ENCODE data around the gene THSD4.
"Not testable (repeated sequence)": the region's sequence is repeated elsewhere in the genome, so short reads cannot be mapped to it uniquely, and the experiment has no call there.

Gene THSD4

DNA sequence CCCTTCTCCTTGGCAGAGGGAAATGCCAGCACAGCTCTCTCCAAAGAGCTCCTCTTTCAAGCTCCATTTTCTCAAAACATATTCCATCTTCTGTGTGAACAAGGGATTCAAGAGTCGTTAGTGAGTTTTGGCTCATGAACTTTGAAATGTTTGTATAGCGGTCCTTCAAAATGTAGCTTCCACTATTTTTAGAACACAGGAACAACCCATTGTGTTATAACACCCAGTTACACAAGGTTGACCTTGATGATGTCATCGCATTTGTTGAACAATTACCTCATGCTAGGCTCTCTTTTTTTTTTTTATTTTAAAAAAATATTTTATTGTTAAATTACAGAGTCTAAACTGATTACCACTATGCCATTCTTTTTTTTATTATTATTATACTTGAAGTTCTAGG lies 251.7 kb downstream of the THSD4 start:
- no peak overlapping the region for H2BK12ac ChIP-seq (ENCODE audit: low read length in 2 of 2)
- no peak overlapping the region for H3K4me2 ChIP-seq (ENCODE audit: low read length, poor library complexity, severe bottlenecking)
- no peak overlapping the region for H3K9ac ChIP-seq (ENCODE audit: low read length)
- H4K8ac ChIP-seq (ENCODE audit: low read length): no peak overlapping the region
- no peak overlapping the region for H3K18ac ChIP-seq (ENCODE audit: low read depth in 1 of 2, low read length in 2 of 2)
- H2BK15ac ChIP-seq (ENCODE audit: low read depth, poor library complexity, severe bottlenecking): no peak overlapping the region
- no peak overlapping the region for H2BK5ac ChIP-seq (ENCODE audit: low read depth, low read length, poor library complexity, severe bottlenecking)
- H3K14ac ChIP-seq (ENCODE audit: low read length in 2 of 2): no peak overlapping the region
- no peaks in the 10 kb centered on the region for H3K4me1 ChIP-seq (ENCODE audit: control insufficient read depth, insufficient read depth, low read depth, low read length)
- H3K23ac ChIP-seq (ENCODE audit: low read length in 2 of 2): no peak overlapping the region
- H3K4ac ChIP-seq (ENCODE audit: low read depth in 1 of 2, low read length in 2 of 2): no peak overlapping the region
- no peak overlapping the region for H3K4me3 ChIP-seq (ENCODE audit: insufficient read depth in 1 of 2, low read depth in 1 of 2, low read length in 2 of 2)
- no peaks in the 10 kb centered on the region for H3K27me3 ChIP-seq (ENCODE audit: control insufficient read depth in 1 of 2, insufficient read depth in 1 of 2, low read length in 2 of 2)
- no peak overlapping the region for H3K27ac ChIP-seq (ENCODE audit: low read length, poor library complexity, severe bottlenecking)
- H2BK120ac ChIP-seq (ENCODE audit: low read depth, low read length): no peak overlapping the region
- peaks cover 0 to 6% of the 10 kb centered on the region in 2 experiments for H3K36me3 ChIP-seq (ENCODE audit: control insufficient read depth in 1 of 2, insufficient read depth in 2 of 2, low read depth in 1 of 2, low read length in 2 of 2)
- 100% methylated on average over 2 of the region's 3 CpGs for WGBS
- H4K91ac ChIP-seq (ENCODE audit: low read length): no peak overlapping the region
- H3K9me3 ChIP-seq (ENCODE audit: control insufficient read depth, low read length): no peaks in the 10 kb centered on the region
- DNase-seq: no peak
- no peak overlapping the region for H2AK5ac ChIP-seq (ENCODE audit: low read length, severe bottlenecking)
- H3K79me1 ChIP-seq (replicated peaks; ENCODE audit: low read length, poor library complexity, severe bottlenecking): peaks cover 8% of the 10 kb centered on the region
- H2AFZ ChIP-seq (ENCODE audit: low read depth, low read length): no peak overlapping the region

DNA sequence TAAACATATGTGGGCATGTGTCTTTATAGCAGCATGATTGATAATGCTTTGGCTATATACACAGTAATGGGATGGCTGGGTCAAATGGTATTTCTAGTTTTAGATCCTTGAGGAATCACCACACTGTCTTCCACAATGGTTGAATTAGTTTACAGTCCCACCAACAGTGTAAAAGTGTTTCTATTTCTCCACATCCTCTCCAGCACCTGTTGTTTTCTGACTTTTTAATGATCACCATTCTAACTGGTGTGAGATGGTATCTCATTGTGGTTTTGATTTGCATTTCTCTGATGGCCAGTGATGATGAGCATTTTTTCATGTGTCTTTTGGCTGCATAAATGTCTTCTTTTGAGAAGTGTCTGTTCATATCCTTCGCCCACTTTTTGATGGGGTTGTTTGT lies 252.5 kb downstream of the THSD4 start:
- H3K36me3 ChIP-seq (ENCODE audit: control insufficient read depth in 1 of 2, insufficient read depth in 2 of 2, low read depth in 1 of 2, low read length in 2 of 2); H2AK5ac ChIP-seq (ENCODE audit: low read length, severe bottlenecking); H3K79me1 ChIP-seq (replicated peaks; ENCODE audit: low read length, poor library complexity, severe bottlenecking); H3K4ac ChIP-seq (ENCODE audit: low read depth in 1 of 2, low read length in 2 of 2); H3K14ac ChIP-seq (ENCODE audit: low read length in 2 of 2); H3K4me1 ChIP-seq (ENCODE audit: control insufficient read depth, insufficient read depth, low read depth, low read length); H3K23ac ChIP-seq (ENCODE audit: low read length in 2 of 2); H2BK15ac ChIP-seq (ENCODE audit: low read depth, poor library complexity, severe bottlenecking); H2BK12ac ChIP-seq (ENCODE audit: low read length in 2 of 2); H4K8ac ChIP-seq (ENCODE audit: low read length); H2AFZ ChIP-seq (ENCODE audit: low read depth, low read length); H2BK5ac ChIP-seq (ENCODE audit: low read depth, low read length, poor library complexity, severe bottlenecking); H3K9me3 ChIP-seq (ENCODE audit: control insufficient read depth, low read length); H3K18ac ChIP-seq (ENCODE audit: low read depth in 1 of 2, low read length in 2 of 2); H3K4me3 ChIP-seq (ENCODE audit: insufficient read depth in 1 of 2, low read depth in 1 of 2, low read length in 2 of 2); H3K9ac ChIP-seq (ENCODE audit: low read length); H2BK120ac ChIP-seq (ENCODE audit: low read depth, low read length); H3K4me2 ChIP-seq (ENCODE audit: low read length, poor library complexity, severe bottlenecking); DNase-seq; H3K27ac ChIP-seq (ENCODE audit: low read length, poor library complexity, severe bottlenecking); H4K91ac ChIP-seq (ENCODE audit: low read length); H3K27me3 ChIP-seq (ENCODE audit: control insufficient read depth in 1 of 2, insufficient read depth in 1 of 2, low read length in 2 of 2): not testable (repeated sequence)
- no CpG with 5 or more reads among the region's 1 CpG for WGBS

DNA sequence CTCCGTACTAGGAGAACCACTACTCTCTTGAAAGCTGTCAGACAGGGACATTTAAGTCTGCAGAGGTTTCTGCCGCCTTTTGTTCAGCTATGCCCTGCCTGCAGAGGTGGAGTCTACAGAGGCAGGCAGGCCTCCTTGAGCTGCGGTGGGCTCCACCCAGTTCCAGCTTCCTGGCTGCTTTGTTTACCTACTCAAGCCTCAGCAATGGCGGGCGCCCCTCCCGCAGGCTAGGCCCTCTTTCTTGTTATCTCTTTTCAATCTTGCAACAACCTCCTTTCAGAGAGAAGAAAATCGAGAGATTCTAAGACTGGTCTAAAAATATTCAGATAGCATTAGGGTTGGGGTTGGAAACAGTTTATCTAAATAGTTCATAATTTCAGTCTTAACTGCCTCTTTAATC lies 257.5 kb downstream of the THSD4 start:
- not testable (repeated sequence) for H3K27ac ChIP-seq (ENCODE audit: low read length, poor library complexity, severe bottlenecking); H3K9ac ChIP-seq (ENCODE audit: low read length); H3K14ac ChIP-seq (ENCODE audit: low read length in 2 of 2); H2BK15ac ChIP-seq (ENCODE audit: low read depth, poor library complexity, severe bottlenecking); H3K4me2 ChIP-seq (ENCODE audit: low read length, poor library complexity, severe bottlenecking); H2AFZ ChIP-seq (ENCODE audit: low read depth, low read length); H4K91ac ChIP-seq (ENCODE audit: low read length); H3K9me3 ChIP-seq (ENCODE audit: control insufficient read depth, low read length); H3K18ac ChIP-seq (ENCODE audit: low read depth in 1 of 2, low read length in 2 of 2); H4K8ac ChIP-seq (ENCODE audit: low read length); H2BK120ac ChIP-seq (ENCODE audit: low read depth, low read length); H2BK5ac ChIP-seq (ENCODE audit: low read depth, low read length, poor library complexity, severe bottlenecking); H3K4me3 ChIP-seq (ENCODE audit: insufficient read depth in 1 of 2, low read depth in 1 of 2, low read length in 2 of 2); H2AK5ac ChIP-seq (ENCODE audit: low read length, severe bottlenecking); H3K4me1 ChIP-seq (ENCODE audit: control insufficient read depth, insufficient read depth, low read depth, low read length); H2BK12ac ChIP-seq (ENCODE audit: low read length in 2 of 2); H3K36me3 ChIP-seq (ENCODE audit: control insufficient read depth in 1 of 2, insufficient read depth in 2 of 2, low read depth in 1 of 2, low read length in 2 of 2); H3K4ac ChIP-seq (ENCODE audit: low read depth in 1 of 2, low read length in 2 of 2); DNase-seq; H3K27me3 ChIP-seq (ENCODE audit: control insufficient read depth in 1 of 2, insufficient read depth in 1 of 2, low read length in 2 of 2); H3K79me1 ChIP-seq (replicated peaks; ENCODE audit: low read length, poor library complexity, severe bottlenecking); H3K23ac ChIP-seq (ENCODE audit: low read length in 2 of 2)
- WGBS: 80% methylated on average over 5 of the region's 7 CpGs

DNA sequence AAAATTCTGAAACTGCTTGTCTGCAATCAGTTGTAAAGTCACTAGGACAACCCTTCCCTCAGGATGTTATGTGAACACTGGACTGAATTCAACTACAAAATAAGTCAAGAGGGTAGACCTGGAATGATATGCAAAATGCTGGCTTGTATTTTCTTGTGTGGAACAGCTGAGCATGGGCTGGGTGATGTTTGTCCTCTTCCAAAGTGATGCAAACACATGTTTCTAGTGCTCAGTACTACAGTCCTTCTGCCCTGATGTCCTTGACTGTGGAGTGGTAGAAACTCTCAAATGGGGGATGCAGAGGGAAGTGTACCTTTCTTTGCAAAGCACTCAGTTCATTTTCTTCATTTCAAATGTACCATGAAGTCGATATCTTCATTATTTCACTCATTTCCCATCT lies 258.6 kb downstream of the THSD4 start:
- no peaks in the 10 kb centered on the region for H3K4me1 ChIP-seq (ENCODE audit: control insufficient read depth, insufficient read depth, low read depth, low read length)
- H3K27me3 ChIP-seq (ENCODE audit: control insufficient read depth in 1 of 2, insufficient read depth in 1 of 2, low read length in 2 of 2): no peaks in the 10 kb centered on the region
- H2BK15ac ChIP-seq (ENCODE audit: low read depth, poor library complexity, severe bottlenecking): no peak overlapping the region
- no peak overlapping the region for H2AK5ac ChIP-seq (ENCODE audit: low read length, severe bottlenecking)
- H4K8ac ChIP-seq (ENCODE audit: low read length): no peak overlapping the region
- H2BK12ac ChIP-seq (ENCODE audit: low read length in 2 of 2): no peak overlapping the region
- H3K36me3 ChIP-seq (ENCODE audit: control insufficient read depth in 1 of 2, insufficient read depth in 2 of 2, low read depth in 1 of 2, low read length in 2 of 2): no peaks in the 10 kb centered on the region
- peaks cover 3% of the 10 kb centered on the region for H3K79me1 ChIP-seq (replicated peaks; ENCODE audit: low read length, poor library complexity, severe bottlenecking)
- H2BK5ac ChIP-seq (ENCODE audit: low read depth, low read length, poor library complexity, severe bottlenecking): no peak overlapping the region
- H3K18ac ChIP-seq (ENCODE audit: low read depth in 1 of 2, low read length in 2 of 2): peak overlapping the region in 1 of 2 experiments; percentile 54
- DNase-seq: peak; percentile 19
- H3K4ac ChIP-seq (ENCODE audit: low read depth in 1 of 2, low read length in 2 of 2): peak overlapping the region in 1 of 2 experiments; percentile 26
- no peak overlapping the region for H3K4me3 ChIP-seq (ENCODE audit: insufficient read depth in 1 of 2, low read depth in 1 of 2, low read length in 2 of 2)
- no peaks in the 10 kb centered on the region for H3K9me3 ChIP-seq (ENCODE audit: control insufficient read depth, low read length)
- H2AFZ ChIP-seq (ENCODE audit: low read depth, low read length): no peak overlapping the region
- H2BK120ac ChIP-seq (ENCODE audit: low read depth, low read length): no peak overlapping the region
- no peak overlapping the region for H4K91ac ChIP-seq (ENCODE audit: low read length)
- H3K9ac ChIP-seq (ENCODE audit: low read length): no peak overlapping the region
- no peak overlapping the region for H3K27ac ChIP-seq (ENCODE audit: low read length, poor library complexity, severe bottlenecking)
- H3K23ac ChIP-seq (ENCODE audit: low read length in 2 of 2): no peak overlapping the region
- no peak overlapping the region for H3K4me2 ChIP-seq (ENCODE audit: low read length, poor library complexity, severe bottlenecking)
- H3K14ac ChIP-seq (ENCODE audit: low read length in 2 of 2): no peak overlapping the region
- 83% methylated on average over 1 of the region's 1 CpG for WGBS
